Kidney glomerular epithelial cell (primary cell): ENCODE results near the gene TOX3.

Experiments used
- DNase-seq: peaks from one replicate; lab custom pipeline; 2025; lab: John Stamatoyannopoulos, UW

TOX3 gene

GRCh38 chr16:52563767-52564611, 17.0 kb upstream of the TOX3 start:
- no peak for DNase-seq

DNA sequence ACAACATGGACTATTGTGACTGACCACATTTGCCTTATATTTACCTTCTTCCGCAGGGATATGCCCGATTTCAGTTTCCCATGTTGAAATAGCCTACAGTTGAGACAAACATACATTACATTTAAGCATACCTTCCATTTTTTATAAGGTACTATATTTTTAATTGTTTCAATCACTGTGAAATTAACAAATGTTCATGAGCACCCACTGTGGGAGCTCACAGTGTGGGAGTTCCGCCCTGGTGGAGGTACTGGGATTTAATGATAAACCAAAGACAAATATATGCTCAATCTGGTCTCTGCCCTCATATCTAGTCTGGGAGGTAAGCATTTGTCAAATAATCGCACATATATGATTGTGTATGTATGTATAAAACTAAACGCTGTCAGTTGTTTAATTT, 15.8 kb upstream of the TOX3 start:
- no peak for DNase-seq

GRCh38 chr16:52561910-52562741, 15.2 kb upstream of the TOX3 start:
- DNase-seq, result no peak

- no peak for DNase-seq
Observed at GRCh38 chr16:52558448-52558847, 11.5 kb upstream of the TOX3 start.

GRCh38 chr16:52557236-52557635, 10.3 kb upstream of the TOX3 start:
- peak; percentile 67 for DNase-seq

DNA sequence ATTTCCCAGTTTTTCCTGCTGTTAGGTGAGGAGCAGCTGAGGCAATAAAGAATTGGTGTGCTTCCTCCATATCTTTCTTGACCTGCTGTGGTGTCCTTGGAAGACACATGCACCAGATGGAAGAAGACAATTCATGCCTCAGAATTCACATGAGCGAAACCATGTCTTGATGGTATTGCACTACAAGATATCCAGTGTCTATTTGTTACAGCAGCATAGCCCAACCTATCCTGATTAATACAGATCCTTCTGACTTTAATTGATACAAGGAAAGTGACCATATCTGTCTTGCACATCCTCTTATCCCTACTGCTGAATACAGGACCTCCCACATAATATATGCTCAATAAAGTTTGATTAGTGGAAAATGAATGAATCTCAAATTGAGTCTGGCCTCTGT, 9.1 kb upstream of the TOX3 start:
- no peak for DNase-seq

GRCh38 chr16:52555572-52555971, 8.6 kb upstream of the TOX3 start:
- no peak for DNase-seq

DNA sequence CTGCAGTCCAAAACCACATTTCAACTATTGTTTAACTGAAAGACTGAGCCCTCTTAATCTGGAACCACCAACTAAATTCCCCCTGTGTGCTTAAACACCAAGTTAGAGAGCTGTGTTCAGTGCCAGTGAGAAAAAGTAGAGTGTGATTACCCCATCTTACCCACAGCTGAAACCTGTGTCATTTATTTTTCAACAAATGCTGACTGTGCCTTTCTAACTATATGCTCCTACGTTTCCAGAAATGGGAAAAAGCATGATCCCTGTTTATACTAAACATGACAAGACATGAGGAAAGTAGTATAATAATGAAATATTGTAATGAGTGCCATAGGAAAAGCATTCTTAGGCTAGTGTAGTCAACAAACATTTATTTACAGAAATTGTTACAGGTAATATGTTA, 7.4 kb upstream of the TOX3 start:
- no peak for DNase-seq

- DNase-seq, result no peak
Observed at GRCh38 chr16:52553322-52553721, 6.4 kb upstream of the TOX3 start.

GRCh38 chr16:52552643-52553042, 5.7 kb upstream of the TOX3 start:
- DNase-seq, result peak; percentile 31

DNA sequence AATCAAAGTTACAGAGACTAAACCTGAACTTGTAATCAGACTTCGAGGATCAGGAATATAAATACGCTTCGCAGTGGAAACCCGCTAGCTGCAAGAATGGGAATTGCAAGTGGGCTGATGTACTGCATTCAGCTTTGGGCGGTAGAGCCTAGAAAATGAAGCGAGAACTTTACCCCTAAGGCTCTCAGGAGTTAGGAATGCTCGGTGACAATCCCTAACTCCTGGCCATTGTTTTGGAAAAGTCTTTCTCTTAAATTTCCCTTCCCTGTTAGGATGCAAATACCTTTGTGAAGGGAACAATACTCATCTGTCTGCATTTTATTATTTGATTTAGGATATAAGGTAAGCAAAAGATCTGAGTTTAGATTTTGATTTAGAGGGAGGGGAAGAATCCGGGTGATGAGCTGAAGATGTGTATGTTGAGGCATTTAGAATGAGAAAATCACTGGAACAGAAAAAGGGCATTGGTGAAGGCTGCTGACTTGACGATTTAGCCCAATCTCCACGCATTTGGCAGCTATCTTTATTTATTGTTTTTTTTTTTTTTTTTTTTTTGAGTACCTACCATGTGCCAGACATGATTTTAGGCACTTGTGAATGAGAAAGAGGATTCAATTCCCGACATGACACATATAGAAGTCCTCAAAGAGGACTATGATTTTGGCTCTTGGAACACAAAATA, 2.2 kb upstream of the TOX3 start:
- DNase-seq, result no peak

DNA sequence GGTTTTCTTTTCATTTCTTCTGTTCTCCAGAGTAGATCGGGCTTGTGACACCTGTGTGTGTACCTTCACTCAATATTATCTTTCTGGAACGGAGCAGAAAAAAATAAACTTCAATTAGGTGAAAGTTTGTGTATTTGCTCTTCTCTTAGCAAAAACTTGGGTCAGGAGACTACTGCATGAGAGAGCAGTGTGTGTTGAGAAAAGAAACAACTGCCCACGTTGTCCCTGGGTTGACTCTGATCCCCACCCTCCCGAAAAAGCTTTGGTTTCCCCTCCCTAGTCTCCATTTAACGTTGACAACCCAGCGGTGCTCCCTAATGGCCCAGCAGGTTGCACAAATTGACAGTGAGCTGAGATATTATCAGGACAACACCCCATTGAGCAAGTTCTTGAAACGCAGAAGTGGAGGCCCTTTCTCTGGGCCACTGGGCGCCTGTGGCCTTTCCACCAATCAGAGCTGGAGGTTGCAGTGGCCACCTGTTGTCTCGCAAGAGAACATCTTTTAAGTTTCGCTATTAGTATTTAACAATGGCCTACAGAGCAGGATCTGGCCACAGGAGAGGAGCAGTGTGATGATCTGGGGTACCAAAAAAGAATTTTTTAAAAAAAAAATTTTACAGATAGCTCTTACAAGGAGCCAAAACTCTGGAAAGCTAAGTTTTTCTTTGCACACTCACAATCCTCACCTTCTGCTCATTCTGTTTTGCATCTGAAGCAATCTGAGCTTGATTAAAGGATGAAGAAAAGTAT, 1.5 kb upstream of the TOX3 start:
- no peak for DNase-seq

DNA sequence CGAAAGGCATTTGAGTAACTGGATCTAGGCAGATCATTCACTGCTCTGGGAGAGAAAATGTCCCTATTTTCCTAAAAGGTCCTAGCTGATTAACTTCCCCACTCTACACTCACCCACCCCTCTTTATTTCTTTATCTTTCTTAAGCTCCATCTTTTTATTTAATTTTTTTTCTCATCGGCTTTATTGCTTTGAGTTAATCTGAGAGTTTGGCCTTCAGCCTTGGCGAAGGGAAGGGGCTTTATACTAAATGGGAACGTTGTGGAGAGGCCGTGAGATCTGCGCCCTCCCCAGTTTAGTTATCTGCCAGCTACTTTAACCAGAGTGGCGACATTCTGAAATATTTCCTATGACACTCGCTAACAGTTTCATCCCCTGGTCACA, 882 bp upstream of the TOX3 start:
- no peak for DNase-seq

- no peak for DNase-seq
Observed at GRCh38 chr16:52546291-52547003, 496 bp downstream of the TOX3 start.

GRCh38 chr16:52545898-52546266, 1.1 kb downstream of the TOX3 start:
- DNase-seq, result no peak

DNA sequence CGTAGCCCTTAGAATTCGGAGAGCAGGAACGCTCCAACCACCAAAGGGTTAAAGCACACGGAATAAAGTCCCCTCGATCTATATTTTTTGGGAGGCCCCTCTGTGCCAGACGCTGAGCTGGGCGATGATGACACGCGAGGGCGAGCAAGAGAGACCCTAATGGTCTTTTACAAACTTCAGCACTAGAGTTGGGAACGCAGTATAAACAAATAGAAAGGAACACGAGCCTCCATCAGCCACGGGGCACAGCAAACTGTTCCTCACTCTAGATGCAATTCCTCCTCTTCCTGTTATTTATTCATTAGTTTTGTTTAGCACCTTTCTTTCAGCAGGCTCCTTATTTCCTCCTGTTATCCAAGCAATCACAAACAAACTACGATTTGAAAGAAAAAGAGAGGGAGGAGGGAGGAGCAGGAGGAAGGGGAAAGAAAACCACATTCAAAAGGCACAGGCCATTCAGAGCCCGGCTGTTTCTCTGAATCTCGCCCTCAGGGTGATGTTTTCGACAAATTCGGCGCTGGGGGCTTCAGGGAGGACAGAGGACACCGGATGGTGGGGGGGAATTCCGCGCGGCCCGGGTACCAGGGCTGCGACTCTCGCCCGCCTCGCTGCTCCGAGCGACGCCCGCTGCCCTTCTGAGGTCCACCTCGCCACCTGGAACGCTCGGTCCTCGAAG, 1.6 kb downstream of the TOX3 start:
- no peak for DNase-seq

DNA sequence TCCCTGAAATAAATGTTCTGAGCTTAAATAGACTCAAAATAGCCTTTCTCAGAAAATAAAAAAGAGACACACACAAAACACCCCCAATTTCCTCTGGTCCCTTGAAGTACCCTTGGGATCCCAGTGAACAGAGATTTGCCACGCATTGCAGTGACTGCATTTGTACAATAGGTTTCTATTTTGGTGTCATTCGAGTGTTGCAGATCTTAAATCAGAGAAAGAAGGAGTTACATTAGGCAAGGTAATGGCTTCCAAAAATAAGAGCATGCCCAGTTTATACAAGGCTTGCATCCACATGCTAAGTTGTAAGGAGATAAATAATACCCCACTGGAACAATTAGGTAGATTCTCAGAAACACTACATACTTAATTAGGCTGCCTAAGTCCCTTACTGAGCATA, 2.2 kb downstream of the TOX3 start:
- no peak for DNase-seq

GRCh38 chr16:52543654-52544053, 3.3 kb downstream of the TOX3 start:
- DNase-seq, result no peak

DNA sequence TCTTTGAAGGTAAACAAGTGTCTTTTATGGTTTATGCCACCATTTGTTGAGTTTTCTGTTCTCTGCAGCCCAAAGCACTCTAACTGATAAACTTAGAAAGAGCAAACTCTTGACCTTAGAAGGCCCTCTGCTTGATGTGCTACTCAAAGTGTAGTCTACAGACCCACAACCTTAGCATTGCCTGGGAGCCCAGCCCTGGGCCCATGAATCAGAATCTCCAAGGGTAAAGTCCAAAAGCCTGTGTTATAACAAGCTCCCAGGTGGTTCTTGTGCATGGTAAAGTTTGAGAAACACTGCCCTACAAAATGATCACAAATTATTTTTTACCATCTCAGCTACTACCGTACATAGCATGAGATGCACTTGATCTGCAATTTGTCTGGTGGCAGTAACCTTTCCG, 6.0 kb downstream of the TOX3 start:
- DNase-seq, result no peak

DNA sequence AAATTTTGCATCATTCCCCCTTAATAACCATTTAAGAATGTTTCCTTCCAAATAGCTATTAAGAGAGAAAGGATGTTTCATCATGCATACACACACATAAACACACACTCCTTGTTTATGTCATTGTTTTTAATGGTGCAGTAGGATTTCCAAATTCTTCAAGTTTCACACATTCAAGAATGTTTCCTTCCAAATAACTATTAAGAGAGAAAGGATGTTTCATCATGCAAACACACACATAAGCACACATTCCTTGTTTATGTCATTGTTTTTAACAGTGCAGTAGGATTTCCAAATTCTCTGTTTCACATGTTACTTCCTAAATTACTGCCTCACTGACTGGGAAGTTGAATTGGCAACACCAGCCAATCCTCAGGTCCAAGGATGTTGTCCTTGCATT, 7.8 kb downstream of the TOX3 start:
- no peak for DNase-seq

GRCh38 chr16:52538511-52538910, 8.4 kb downstream of the TOX3 start:
- no peak for DNase-seq
